Measurements from ENCODE around the gene SSH2.

GRCh38 chr17:29903471-29903870, 26.6 kb downstream of the SSH2 start:
- TF ChIP-seq CTCF (IDR thresholded peaks at IDR 0.05; ENCODE audit: poor library complexity), result no peak
- no peak for TF ChIP-seq EZH2 (IDR thresholded peaks at IDR 0.05; ENCODE audit: borderline replicate concordance)
